VCaP (cell line): ENCODE data around the gene PRKCA.
A peak's percentile ranks its signal among the peaks of the same experiment; 100 is the strongest.

Experiments
- H3K27ac ChIP-seq: fragments of 450-650 bp; 2 replicates; pipeline ENCODE4 v1.5.1; 2017
- CTCF ChIP-seq: fragments of 450-650 bp; conservative IDR thresholded peaks from 2 replicates; pipeline ENCODE4 v1.5.1; 2017; ENCODE audit warnings: mild to moderate bottlenecking, moderate library complexity

PRKCA gene

GRCh38 chr17:66579556-66579955 lies 277.1 kb downstream of the PRKCA start:
- H3K27ac ChIP-seq, result peak overlapping the region; percentile 68
- no peak for TF ChIP-seq CTCF

- peak overlapping the region; percentile 68 for H3K27ac ChIP-seq
- no peak for TF ChIP-seq CTCF
Observed at GRCh38 chr17:66580184-66580955, 278.0 kb downstream of the PRKCA start.

GRCh38 chr17:66580956-66581391 lies 278.6 kb downstream of the PRKCA start:
- peak overlapping the region; percentile 68 for H3K27ac ChIP-seq
- no peak for TF ChIP-seq CTCF

- peak overlapping the region; percentile 68; the same call in 1 of the 2 replicates for H3K27ac ChIP-seq
- no peak for TF ChIP-seq CTCF
Observed at GRCh38 chr17:66582373-66583111, 280.1 kb downstream of the PRKCA start.

GRCh38 chr17:66583112-66583748 lies 280.8 kb downstream of the PRKCA start:
- H3K27ac ChIP-seq, result peak overlapping the region; percentile 68; the same call in 1 of the 2 replicates
- no peak for TF ChIP-seq CTCF

- TF ChIP-seq CTCF, result no peak
- H3K27ac ChIP-seq, result no peak overlapping the region
Observed at GRCh38 chr17:66584927-66585326, 282.5 kb downstream of the PRKCA start.

GRCh38 chr17:66585472-66585871 lies 283.1 kb downstream of the PRKCA start:
- no peak overlapping the region for H3K27ac ChIP-seq
- TF ChIP-seq CTCF, result no peak
